ENCODE measurements around the gene NATD1.
A peak's percentile ranks its signal among the peaks of the same experiment; 100 is the strongest.
"Not testable (repeated sequence)": the region's sequence is repeated elsewhere in the genome, so short reads cannot be mapped to it uniquely, and the experiment has no call there.

NATD1 gene

GRCh38 chr17:21214015-21214776 is 39.0 kb downstream of the NATD1 start, which contains the start of gene TMEM11:
TSS of gene TMEM11 (minus strand) at chr17:21214161. CDS start at chr17:21214152, 9 bp downstream.
- peak; percentile 92 to 93 for DNase-seq

GRCh38 chr17:21213638-21214014 is 39.6 kb downstream of the NATD1 start:
- peak; percentile 14 to 21 for DNase-seq

- DNase-seq = no peak
These were observed 40.2 kb downstream of the NATD1 start for GRCh38 chr17:21212826-21213637.

GRCh38 chr17:21211825-21212479 is 41.3 kb downstream of the NATD1 start:
- no peak for DNase-seq

GRCh38 chr17:21210411-21211076 is 42.7 kb downstream of the NATD1 start:
- no peak for DNase-seq

GRCh38 chr17:21209511-21210175 is 43.6 kb downstream of the NATD1 start:
- DNase-seq = no peak

- no peak for DNase-seq
These were observed 44.9 kb downstream of the NATD1 start for GRCh38 chr17:21208352-21208751.

GRCh38 chr17:21204935-21205334 is 48.3 kb downstream of the NATD1 start:
- DNase-seq = no peak

- no peak for DNase-seq
These were observed 50.7 kb downstream of the NATD1 start for GRCh38 chr17:21202512-21202911.

- DNase-seq = no peak
These were observed 51.3 kb downstream of the NATD1 start for GRCh38 chr17:21201874-21202273.

- no peak for DNase-seq
These were observed 52.0 kb downstream of the NATD1 start for GRCh38 chr17:21201298-21201595.

GRCh38 chr17:21200590-21201297 is 52.5 kb downstream of the NATD1 start:
- no peak for DNase-seq

GRCh38 chr17:21199856-21200255 is 53.4 kb downstream of the NATD1 start:
- DNase-seq = no peak

GRCh38 chr17:21199311-21199710 is 53.9 kb downstream of the NATD1 start:
- no peak for DNase-seq

- no peak for DNase-seq
These were observed 54.8 kb downstream of the NATD1 start for GRCh38 chr17:21198411-21198810.

- DNase-seq = no peak
These were observed 57.1 kb downstream of the NATD1 start for GRCh38 chr17:21196126-21196525.

GRCh38 chr17:21194703-21195102 is 58.5 kb downstream of the NATD1 start:
- no peak for DNase-seq

GRCh38 chr17:21194226-21194625 is 59.0 kb downstream of the NATD1 start:
- no peak for DNase-seq

GRCh38 chr17:21193031-21193430 is 60.2 kb downstream of the NATD1 start:
- DNase-seq = no peak

- DNase-seq = not testable (repeated sequence)
These were observed 60.8 kb downstream of the NATD1 start for GRCh38 chr17:21192414-21192813.

- DNase-seq = no peak
These were observed 61.5 kb downstream of the NATD1 start for GRCh38 chr17:21191698-21192097.

GRCh38 chr17:21190078-21190477 is 63.1 kb downstream of the NATD1 start:
- DNase-seq = no peak

Data from activated CD4-positive, alpha-beta T cell treated with anti-CD3 and anti-CD28 coated beads, Interleukin-2, amount 50 U/mL, for 4 hours (primary cell).